ENCODE measurements around the gene CRTC2. TPM values are rescaled to one million over a fixed set of nuclear protein-coding genes. Genes with fewer than 3 reads are reported as not detected.

CRTC2 gene
- polyA plus RNA-seq, 1 donor = 37.9 TPM

DNA sequence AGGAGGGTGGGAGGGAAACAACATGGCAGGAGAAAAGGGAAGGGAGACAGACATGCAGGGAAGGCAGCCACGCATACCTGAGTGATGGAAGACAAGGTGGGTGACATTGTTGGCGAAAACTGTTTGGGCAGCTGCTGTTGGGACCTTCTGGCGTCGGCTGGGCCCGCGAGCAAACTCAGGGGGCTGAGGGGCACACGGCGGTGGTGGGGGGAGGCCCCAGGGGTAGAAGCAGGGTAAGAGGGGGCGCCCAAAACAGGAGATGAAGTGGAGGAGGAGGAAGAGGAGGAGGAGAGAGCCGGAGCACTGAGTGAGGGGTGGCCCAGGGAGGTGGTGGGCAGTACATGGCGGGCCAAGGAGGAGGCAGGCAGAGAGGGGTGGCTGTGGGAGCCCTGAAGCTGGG, 7.2 kb downstream of the CRTC2 start:
- no peaks in the 10 kb centered on the region for H3K9me3 ChIP-seq (ENCODE audit: control insufficient read depth, low read depth, low read length)
- no peak overlapping the region for H3K27ac ChIP-seq (ENCODE audit: low read length)
- no peak overlapping the region for H3K4me3 ChIP-seq (ENCODE audit: low read length)
- H3K27me3 ChIP-seq (ENCODE audit: control insufficient read depth, insufficient read depth, low read length) = no peaks in the 10 kb centered on the region
- peaks cover 64% of the 10 kb centered on the region for H3K36me3 ChIP-seq (ENCODE audit: control insufficient read depth, insufficient read depth, low read length)
- WGBS (ENCODE audit: insufficient coverage, low lambda C conversion rate) = 100% methylated on average over 4 of the region's 11 CpGs
- peaks cover 12% of the 10 kb centered on the region for H3K4me1 ChIP-seq (ENCODE audit: control insufficient read depth, insufficient read depth, low read length)
- DNase-seq = no peak

GRCh38 chr1:153946622-153947241, 11.7 kb downstream of the CRTC2 start, which contains the start of gene DENND4B:
Gene DENND4B (minus strand): TSS chr1:153946718. CDS start chr1:153944374, 2,344 bp downstream.
- WGBS (ENCODE audit: insufficient coverage, low lambda C conversion rate) = no CpG with 5 or more reads among the region's 28 CpGs
- H3K27me3 ChIP-seq (ENCODE audit: control insufficient read depth, insufficient read depth, low read length) = no peaks in the 10 kb centered on the region
- no peaks in the 10 kb centered on the region for H3K9me3 ChIP-seq (ENCODE audit: control insufficient read depth, low read depth, low read length)
- H3K27ac ChIP-seq (ENCODE audit: low read length) = peak within 1 kb of the TSS; percentile 83
- peak; percentile 79 to 81 for DNase-seq
- H3K4me3 ChIP-seq (ENCODE audit: low read length) = peak within 1 kb of the TSS; percentile 94
- H3K36me3 ChIP-seq (ENCODE audit: control insufficient read depth, insufficient read depth, low read length) = peaks cover 58% of the 10 kb centered on the region
- H3K4me1 ChIP-seq (ENCODE audit: control insufficient read depth, insufficient read depth, low read length) = peaks cover 14% of the 10 kb centered on the region

- Histone ChIP-seq H3K36me3 (ENCODE audit: control insufficient read depth, insufficient read depth, low read length) (peaks cover 53% of the 10 kb centered on the region), H3K27me3 (ENCODE audit: control insufficient read depth, insufficient read depth, low read length) (no peaks in the 10 kb centered on the region), H3K9me3 (ENCODE audit: control insufficient read depth, low read depth, low read length) (no peaks in the 10 kb centered on the region), H3K4me3 (ENCODE audit: low read length) (peak overlapping the region; percentile 94), H3K27ac (ENCODE audit: low read length) (peak overlapping the region; percentile 83), H3K4me1 (ENCODE audit: control insufficient read depth, insufficient read depth, low read length) (peaks cover 14% of the 10 kb centered on the region)
- WGBS (ENCODE audit: insufficient coverage, low lambda C conversion rate) = no CpG with 5 or more reads among the region's 95 CpGs
- peak; percentile 74 to 91 for DNase-seq
Measured at GRCh38 chr1:153945795-153946621, 12.4 kb downstream of the CRTC2 start.

- Histone ChIP-seq H3K36me3 (ENCODE audit: control insufficient read depth, insufficient read depth, low read length) (peaks cover 53% of the 10 kb centered on the region), H3K4me3 (ENCODE audit: low read length) (peak overlapping the region; percentile 94), H3K4me1 (ENCODE audit: control insufficient read depth, insufficient read depth, low read length) (peaks cover 14% of the 10 kb centered on the region), H3K9me3 (ENCODE audit: control insufficient read depth, low read depth, low read length) (no peaks in the 10 kb centered on the region), H3K27me3 (ENCODE audit: control insufficient read depth, insufficient read depth, low read length) (no peaks in the 10 kb centered on the region), H3K27ac (ENCODE audit: low read length) (peak overlapping the region; percentile 83)
- no CpG with 5 or more reads among the region's 12 CpGs for WGBS (ENCODE audit: insufficient coverage, low lambda C conversion rate)
- peak in 1 of 2 donors; percentile 52 for DNase-seq
Measured at GRCh38 chr1:153945131-153945794, 13.1 kb downstream of the CRTC2 start.

- peak overlapping the region; percentile 94 for H3K4me3 ChIP-seq (ENCODE audit: low read length)
- no peak for DNase-seq
- H3K9me3 ChIP-seq (ENCODE audit: control insufficient read depth, low read depth, low read length) = no peaks in the 10 kb centered on the region
- no peak overlapping the region for H3K27ac ChIP-seq (ENCODE audit: low read length)
- no peaks in the 10 kb centered on the region for H3K27me3 ChIP-seq (ENCODE audit: control insufficient read depth, insufficient read depth, low read length)
- H3K4me1 ChIP-seq (ENCODE audit: control insufficient read depth, insufficient read depth, low read length) = peaks cover 14% of the 10 kb centered on the region
- no CpG with 5 or more reads among the region's 3 CpGs for WGBS (ENCODE audit: insufficient coverage, low lambda C conversion rate)
- peaks cover 54% of the 10 kb centered on the region for H3K36me3 ChIP-seq (ENCODE audit: control insufficient read depth, insufficient read depth, low read length)
Measured at GRCh38 chr1:153944827-153945117, 13.6 kb downstream of the CRTC2 start.

GRCh38 chr1:153944005-153944826, 14.2 kb downstream of the CRTC2 start:
- Histone ChIP-seq H3K36me3 (ENCODE audit: control insufficient read depth, insufficient read depth, low read length) (peaks cover 57% of the 10 kb centered on the region), H3K4me3 (ENCODE audit: low read length) (no peak overlapping the region), H3K27me3 (ENCODE audit: control insufficient read depth, insufficient read depth, low read length) (no peaks in the 10 kb centered on the region), H3K27ac (ENCODE audit: low read length) (no peak overlapping the region), H3K9me3 (ENCODE audit: control insufficient read depth, low read depth, low read length) (no peaks in the 10 kb centered on the region), H3K4me1 (ENCODE audit: control insufficient read depth, insufficient read depth, low read length) (peaks cover 14% of the 10 kb centered on the region)
- DNase-seq = no peak
- WGBS (ENCODE audit: insufficient coverage, low lambda C conversion rate) = no CpG with 5 or more reads among the region's 15 CpGs

GRCh38 chr1:153942766-153943549, 15.5 kb downstream of the CRTC2 start:
- H3K9me3 ChIP-seq (ENCODE audit: control insufficient read depth, low read depth, low read length) = no peaks in the 10 kb centered on the region
- H3K27me3 ChIP-seq (ENCODE audit: control insufficient read depth, insufficient read depth, low read length) = no peaks in the 10 kb centered on the region
- peaks cover 47% of the 10 kb centered on the region for H3K36me3 ChIP-seq (ENCODE audit: control insufficient read depth, insufficient read depth, low read length)
- H3K27ac ChIP-seq (ENCODE audit: low read length) = no peak overlapping the region
- H3K4me3 ChIP-seq (ENCODE audit: low read length) = no peak overlapping the region
- WGBS (ENCODE audit: insufficient coverage, low lambda C conversion rate) = no CpG with 5 or more reads among the region's 11 CpGs
- H3K4me1 ChIP-seq (ENCODE audit: control insufficient read depth, insufficient read depth, low read length) = peaks cover 14% of the 10 kb centered on the region
- no peak for DNase-seq

- H3K27ac ChIP-seq (ENCODE audit: low read length) = no peak overlapping the region
- DNase-seq = no peak
- peaks cover 14% of the 10 kb centered on the region for H3K4me1 ChIP-seq (ENCODE audit: control insufficient read depth, insufficient read depth, low read length)
- no CpG with 5 or more reads among the region's 34 CpGs for WGBS (ENCODE audit: insufficient coverage, low lambda C conversion rate)
- H3K27me3 ChIP-seq (ENCODE audit: control insufficient read depth, insufficient read depth, low read length) = no peaks in the 10 kb centered on the region
- H3K36me3 ChIP-seq (ENCODE audit: control insufficient read depth, insufficient read depth, low read length) = peaks cover 52% of the 10 kb centered on the region
- no peaks in the 10 kb centered on the region for H3K9me3 ChIP-seq (ENCODE audit: control insufficient read depth, low read depth, low read length)
- no peak overlapping the region for H3K4me3 ChIP-seq (ENCODE audit: low read length)
Measured at GRCh38 chr1:153941826-153942725, 16.3 kb downstream of the CRTC2 start.

- H3K27ac ChIP-seq (ENCODE audit: low read length) = no peak overlapping the region
- H3K4me1 ChIP-seq (ENCODE audit: control insufficient read depth, insufficient read depth, low read length) = peaks cover 10% of the 10 kb centered on the region
- no peaks in the 10 kb centered on the region for H3K9me3 ChIP-seq (ENCODE audit: control insufficient read depth, low read depth, low read length)
- no peak for DNase-seq
- H3K4me3 ChIP-seq (ENCODE audit: low read length) = no peak overlapping the region
- peaks cover 65% of the 10 kb centered on the region for H3K36me3 ChIP-seq (ENCODE audit: control insufficient read depth, insufficient read depth, low read length)
- no peaks in the 10 kb centered on the region for H3K27me3 ChIP-seq (ENCODE audit: control insufficient read depth, insufficient read depth, low read length)
- whole genome bisulfite sequencing (ENCODE audit: insufficient coverage, low lambda C conversion rate) = no CpG with 5 or more reads among the region's 8 CpGs
Measured at GRCh38 chr1:153940756-153941155, 17.7 kb downstream of the CRTC2 start.
